Stimulated activated CD4-positive, alpha-beta T cell treated with anti-CD3 and anti-CD28 coated beads, Interleukin-1b, Interleukin-23, amount 100 ng/mL, for 24 hours (primary cell): ENCODE results near the gene CCDC142.
"Not testable (repeated sequence)": the region's sequence is repeated elsewhere in the genome, so short reads cannot be mapped to it uniquely, and the experiment has no call there.

Source experiments
- DNase-seq, 4 experiments: peaks; one replicate each; pipeline ENCODE4 v3.0.0-alpha.2; 2020; ENCODE audit warnings: low read depth in 4 of 4, low spot score in 1 of 4

Gene CCDC142

DNA sequence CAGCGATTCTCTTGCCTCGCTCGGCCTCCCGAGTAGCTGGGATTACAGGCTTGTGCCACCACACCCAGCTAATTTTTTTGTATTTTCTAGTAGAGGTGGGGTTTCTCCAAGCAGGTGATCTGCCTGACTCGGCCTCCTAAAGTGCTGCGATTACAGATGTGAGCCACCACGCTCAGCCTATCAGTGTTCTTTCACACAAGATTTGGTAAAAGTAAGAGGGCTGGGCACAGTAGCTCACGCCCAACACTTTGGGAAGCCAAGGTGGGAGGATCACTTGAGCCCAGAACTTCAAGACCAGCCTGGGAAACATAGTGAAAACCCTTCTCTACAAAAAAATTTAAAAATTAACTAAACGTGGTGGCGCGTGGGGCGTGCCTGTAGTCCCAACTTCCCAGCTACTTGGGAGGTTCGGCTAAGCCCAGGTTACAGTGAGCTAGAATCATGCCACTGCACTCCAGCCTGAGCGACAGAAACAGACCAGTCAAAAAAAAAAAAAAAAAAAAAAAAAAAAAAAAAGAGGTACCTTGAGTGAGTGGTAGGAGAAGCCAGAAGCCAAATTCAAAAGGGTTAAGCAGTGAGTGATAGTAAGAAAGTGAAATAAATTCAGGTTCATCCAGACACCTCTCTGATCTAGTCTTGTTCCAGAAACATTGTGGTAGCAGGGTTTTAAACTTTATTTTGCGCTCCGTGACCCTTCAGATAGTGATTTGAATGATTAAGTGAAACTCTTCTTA is 11.3 kb downstream of the CCDC142 start:
- DNase-seq: no peak

DNA sequence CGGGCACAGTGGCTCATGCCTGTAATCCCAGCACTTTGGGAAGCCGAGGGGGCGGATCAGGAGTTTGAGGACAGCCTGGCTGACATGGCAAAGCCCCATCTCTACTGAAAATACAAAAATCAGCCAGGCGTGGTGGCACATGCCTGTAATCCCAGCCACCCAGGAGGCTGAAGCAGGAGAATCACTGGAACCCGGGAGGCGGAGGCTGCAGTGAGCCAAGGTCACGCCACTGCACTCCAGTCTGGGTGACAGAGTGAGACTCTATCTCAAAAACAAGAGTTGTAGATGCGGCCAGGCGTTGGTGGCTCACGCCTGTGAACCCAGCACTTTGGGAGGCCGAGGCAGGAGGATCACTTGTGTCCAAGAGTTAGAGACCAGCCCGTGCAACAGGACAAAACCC is 12.1 kb downstream of the CCDC142 start:
- DNase-seq: not testable (repeated sequence)

GRCh38 chr2:74464406-74464805 is 18.4 kb downstream of the CCDC142 start:
- no peak for DNase-seq

DNA sequence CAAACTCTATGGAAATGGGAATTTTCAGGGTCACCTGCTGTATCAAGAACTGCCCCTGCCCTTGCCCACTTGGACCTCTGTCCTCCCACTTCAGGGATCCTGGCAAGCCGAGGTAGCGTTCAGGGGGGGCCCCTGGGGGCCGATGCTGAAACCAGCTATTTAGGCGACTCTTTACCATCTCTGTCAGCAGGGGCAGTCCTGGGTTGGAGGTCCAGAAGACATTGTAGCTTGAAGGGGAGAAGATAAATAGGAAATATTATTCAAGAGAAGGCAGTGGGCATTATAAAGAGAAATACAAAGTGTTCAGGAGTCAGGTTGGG is 20.1 kb downstream of the CCDC142 start:
- DNase-seq: no peak

DNA sequence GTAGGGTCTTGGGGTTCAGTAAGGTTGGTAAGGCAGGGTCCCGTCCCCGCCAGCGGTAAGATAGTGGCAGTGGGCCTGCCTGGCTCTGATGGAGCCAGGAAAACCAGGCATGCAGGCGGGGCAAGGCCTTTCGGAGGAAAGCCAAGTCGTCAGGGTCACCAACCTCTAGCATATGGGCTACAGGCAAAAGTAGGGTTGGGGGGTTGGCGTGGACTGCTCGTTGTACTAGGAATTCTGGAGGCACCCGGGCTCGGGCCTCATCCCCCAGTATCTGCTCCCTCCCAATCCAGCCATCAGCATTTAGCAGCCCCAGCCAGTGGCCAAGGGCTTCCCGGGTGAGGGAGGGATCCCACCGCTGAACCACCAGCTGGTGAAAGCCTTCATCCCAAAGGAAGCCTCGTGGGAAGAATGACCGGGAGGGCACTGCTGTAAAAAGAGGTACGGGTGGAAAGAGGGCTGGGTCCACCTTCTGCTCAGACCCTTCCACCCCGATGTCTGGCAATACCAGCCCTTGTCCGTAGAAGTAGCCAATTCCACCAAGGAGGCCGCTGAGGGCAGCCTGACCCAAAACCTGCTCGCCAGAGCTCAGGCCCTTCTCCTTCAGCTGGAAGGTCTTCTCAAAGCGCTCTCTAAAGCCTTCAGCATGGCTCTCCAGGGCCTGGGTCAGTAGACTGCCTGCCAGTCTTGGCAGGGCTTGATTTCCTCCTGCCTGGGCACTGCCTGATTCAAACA is 20.6 kb downstream of the CCDC142 start:
- DNase-seq: no peak

- no peak for DNase-seq
These were observed 21.4 kb downstream of the CCDC142 start for GRCh38 chr2:74461187-74462053.

GRCh38 chr2:74460187-74460586 is 22.6 kb downstream of the CCDC142 start:
- not testable (repeated sequence) for DNase-seq

GRCh38 chr2:74459503-74460118 is 23.2 kb downstream of the CCDC142 start:
- DNase-seq: not testable (repeated sequence)

DNA sequence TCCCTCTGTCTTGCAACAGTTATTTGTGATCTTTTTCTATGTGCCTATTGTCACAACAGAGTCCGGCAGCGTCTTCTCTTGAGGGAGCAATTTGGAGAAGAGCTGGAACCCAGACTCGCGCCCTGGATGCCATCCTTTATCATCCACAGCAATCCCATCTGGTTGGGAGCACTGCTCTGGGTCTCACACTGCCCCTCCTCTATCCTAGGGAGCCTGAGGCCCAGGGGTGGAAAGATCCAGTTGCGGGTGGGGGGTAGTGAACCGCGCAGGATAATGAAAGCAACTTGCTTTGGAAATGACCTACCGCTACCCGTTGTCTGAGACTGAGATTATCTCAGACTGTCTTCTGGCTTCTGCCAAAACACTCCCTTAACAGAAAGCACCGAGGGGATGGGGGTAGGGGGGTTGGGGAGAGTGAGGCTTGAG is 23.8 kb downstream of the CCDC142 start:
- DNase-seq: no peak

- peak; percentile 94 to 99 (median 96) for DNase-seq
These were observed 24.5 kb downstream of the CCDC142 start, which contains the start of gene WBP1 for GRCh38 chr2:74458132-74458937. Gene WBP1, plus strand, starts transcription at chr2:74458438. Its CDS starts 165 bp downstream, at chr2:74458603.

DNA sequence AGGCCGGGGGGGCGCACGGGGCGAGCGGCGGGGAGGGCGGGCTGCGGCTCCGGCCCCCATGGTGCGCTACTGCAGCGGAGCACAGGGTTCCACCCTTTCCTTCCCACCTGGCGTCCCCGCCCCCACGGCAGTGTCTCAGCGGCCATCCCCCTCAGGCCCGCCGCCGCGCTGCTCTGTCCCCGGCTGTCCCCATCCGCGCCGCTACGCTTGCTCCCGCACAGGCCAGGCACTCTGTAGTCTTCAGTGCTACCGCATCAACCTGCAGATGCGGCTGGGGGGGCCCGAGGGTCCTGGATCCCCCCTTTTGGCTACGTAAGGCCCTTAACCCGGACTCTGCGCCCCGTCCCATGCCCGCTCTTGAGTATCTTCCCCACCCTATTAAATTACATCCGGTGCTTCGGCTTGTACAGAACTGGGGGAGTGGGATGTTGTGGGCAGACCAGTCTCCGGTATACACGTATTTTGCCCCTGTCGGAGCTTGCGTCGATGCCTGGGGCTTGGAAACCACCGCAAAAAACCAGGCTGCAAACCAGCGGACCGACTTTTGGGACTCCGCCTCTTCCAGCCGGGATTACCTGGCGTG is 25.2 kb downstream of the CCDC142 start:
- DNase-seq: peak; percentile 49 to 75 (median 64)

DNA sequence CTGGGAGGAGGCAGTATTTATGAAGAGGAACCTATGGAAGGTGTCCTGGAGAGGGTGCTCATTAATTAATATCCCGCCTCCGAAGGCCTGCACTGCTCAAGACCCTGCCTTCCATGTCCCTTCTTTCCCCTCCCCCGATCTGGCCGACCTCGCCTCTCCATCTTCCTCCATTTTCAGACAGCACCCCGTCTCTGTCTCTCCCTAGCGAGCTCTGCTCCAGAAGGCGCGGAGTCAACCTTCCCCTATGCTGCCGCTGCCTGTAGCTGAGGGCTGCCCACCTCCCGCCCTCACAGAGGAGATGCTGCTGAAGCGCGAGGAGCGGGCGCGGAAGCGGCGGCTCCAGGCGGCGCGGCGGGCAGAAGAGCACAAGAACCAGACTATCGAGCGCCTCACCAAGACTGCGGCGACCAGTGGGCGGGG is 25.7 kb downstream of the CCDC142 start:
- no peak for DNase-seq

- DNase-seq: peak; percentile 86 to 94 (median 94)
These were observed 27.9 kb downstream of the CCDC142 start, which contains the start of gene INO80B for GRCh38 chr2:74454654-74455511. Gene INO80B, plus strand, starts transcription at chr2:74455087. Its CDS starts 30 bp downstream, at chr2:74455117.

DNA sequence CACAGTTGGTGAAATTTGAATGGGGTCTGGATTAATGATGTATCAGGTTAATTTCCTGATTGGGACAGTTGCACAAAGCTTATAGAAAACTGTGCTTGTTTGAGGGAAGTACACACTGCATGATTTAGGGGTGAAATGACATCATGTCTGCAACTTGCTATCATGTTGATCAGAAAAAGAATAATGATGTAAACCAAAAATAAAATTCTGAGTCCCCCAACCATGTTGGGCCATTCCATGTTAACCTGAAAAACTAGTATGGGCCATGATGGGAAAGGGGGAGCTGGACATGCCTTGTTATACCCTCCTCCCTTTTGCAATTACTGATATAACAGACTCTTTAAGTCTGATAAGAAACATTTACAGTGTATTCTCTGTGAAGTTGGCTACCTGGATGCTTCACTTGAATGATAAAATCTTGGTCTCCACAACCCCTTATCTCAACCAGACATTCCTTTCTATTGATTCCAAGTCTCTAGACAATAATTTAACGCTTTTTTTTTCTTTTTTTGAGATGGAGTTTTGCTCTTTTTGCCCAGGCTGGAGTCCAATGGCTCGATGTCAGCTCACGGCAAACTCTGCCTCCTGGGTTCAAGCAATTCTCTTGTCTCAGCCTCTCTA is 32.1 kb downstream of the CCDC142 start:
- no peak for DNase-seq

DNA sequence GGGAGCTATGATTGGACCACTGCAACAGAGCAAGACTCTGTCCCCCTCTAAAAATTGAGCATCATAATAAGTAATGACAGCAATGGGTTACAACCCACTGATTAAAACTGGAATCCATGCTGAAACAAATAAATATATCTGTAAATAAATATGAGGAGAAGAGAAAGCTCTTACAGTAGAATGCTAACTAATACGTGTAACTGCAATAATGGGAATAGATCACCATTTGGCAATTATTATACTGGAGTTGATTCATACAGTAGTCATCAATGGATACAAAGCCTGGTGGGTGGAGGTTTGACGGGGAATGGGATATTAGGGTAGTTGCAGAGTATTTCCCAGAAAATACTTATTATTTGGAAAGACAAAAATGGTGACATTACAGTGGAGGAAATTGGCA is 34.0 kb downstream of the CCDC142 start:
- DNase-seq: no peak

DNA sequence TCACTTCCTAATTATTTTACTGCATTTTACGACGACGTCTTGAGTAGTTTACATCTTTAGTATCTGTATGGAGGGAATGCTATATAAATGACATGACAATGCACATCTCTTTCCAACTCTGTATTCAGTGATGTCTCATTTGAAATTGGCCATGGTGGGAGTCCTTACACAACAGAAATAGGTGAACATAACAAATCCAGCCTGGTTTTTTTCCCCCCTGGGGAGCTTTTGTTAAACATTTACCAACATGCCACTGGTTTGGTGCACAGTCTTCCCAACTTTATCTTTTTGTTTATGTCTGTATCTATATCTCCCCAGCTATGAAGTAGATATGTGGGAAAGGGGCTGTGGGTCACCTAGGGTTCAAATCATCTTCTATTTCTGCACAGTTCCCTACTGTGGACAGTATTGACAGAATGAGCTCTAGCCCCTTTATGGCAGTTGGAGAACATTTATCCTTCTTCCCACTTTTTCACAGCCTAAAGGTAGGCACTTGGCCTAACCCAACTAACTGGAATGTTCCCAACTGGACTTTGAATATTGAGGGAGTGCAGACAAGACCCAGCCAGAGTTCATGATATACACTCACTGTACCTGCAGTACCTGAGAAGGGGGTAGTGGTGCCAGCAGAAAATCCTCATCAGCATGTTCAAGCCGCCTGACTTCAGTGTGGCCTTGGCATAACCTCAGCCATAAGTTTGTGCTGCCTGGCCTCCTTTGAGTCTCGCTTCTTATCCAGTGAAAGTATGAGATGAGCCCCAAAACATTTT is 35.4 kb downstream of the CCDC142 start:
- DNase-seq: no peak

GRCh38 chr2:74444498-74445318 is 38.1 kb downstream of the CCDC142 start:
- no peak for DNase-seq
